Sigmoid colon (tissue), 4 donors: Measurements from ENCODE around the gene SMIM35.

Source experiments
- CTCF ChIP-seq, 4 experiments: fragments of 450-650 bp in 3 of 4; fragments of 200-600 bp in 1 of 4; IDR thresholded peaks; one replicate each; pipeline ENCODE4 v1.5.1; 2016 to 2019; ENCODE audit warnings: antibody characterized with exemption in 4 of 4, mild to moderate bottlenecking in 3 of 4, moderate library complexity in 2 of 4
- EP300 ChIP-seq, 4 donors: sonication (generic); formaldehyde crosslinking; IDR thresholded peaks; one replicate each; pipeline ENCODE4 v1.6.1; 2017; ENCODE audit warnings: antibody characterized with exemption in 4 of 4
- POLR2A ChIP-seq, 2 donors: fragments of 450-650 bp; IDR thresholded peaks; one replicate each; pipeline ENCODE4 v1.6.1; 2016; ENCODE audit warnings: antibody characterized with exemption in 2 of 2, mild to moderate bottlenecking in 2 of 2, moderate library complexity in 2 of 2

- TF ChIP-seq POLR2A (IDR thresholded peaks at IDR 0.05) (no peak), CTCF (IDR thresholded peaks at IDR 0.05) (no peak), EP300 (IDR thresholded peaks at IDR 0.05) (no peak)
These were observed 107.1 kb downstream of the SMIM35 start for GRCh38 chr11:117979481-117980211.
